Hippocampal formation (tissue), 2 donors: ENCODE data around the gene MKX.
"Not testable (repeated sequence)": the region's sequence is repeated elsewhere in the genome, so short reads cannot be mapped to it uniquely, and the experiment has no call there.

Experiments used
- DNase-seq, 2 donors: peaks; one replicate each; lab custom pipeline; 2025; lab: John Stamatoyannopoulos, UW

The MKX gene

DNA sequence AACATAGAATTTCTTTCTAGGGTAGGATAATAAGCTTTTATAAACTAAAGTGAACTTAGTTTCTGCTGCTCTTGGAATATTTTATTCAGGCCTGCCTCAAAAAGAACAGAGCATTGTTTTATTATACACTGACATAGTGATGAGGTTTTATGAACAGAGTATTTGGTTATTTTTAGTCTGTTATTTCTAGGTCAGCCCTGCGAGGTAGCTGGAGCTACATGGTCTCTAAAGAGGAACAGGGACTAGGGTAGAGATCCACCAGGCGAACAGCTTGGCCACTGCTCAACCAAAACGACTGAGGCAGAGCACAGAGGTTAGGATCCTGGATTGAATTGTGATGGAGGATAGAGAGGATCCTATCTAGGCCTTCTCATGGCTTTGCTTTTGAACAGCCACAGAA is 53.0 kb downstream of the MKX start:
- no peak for DNase-seq

DNA sequence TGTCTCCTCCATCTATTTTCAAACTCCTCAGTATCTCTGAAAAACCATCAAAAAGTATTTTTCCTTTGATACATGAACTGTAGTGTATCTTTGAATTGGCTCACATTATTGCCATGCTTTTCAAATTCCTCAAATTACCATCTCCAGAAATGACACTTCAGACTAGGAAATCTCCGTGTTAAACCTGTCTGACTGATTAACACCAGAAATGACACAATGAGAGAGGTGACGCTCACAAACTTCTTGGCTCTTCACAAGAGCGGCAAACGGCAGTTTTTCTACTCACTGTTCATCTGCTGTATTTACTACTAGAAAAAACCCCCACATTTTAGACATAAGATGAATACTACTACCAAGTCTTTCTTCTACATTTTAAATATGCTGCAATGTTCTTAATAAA is 56.6 kb downstream of the MKX start:
- no peak for DNase-seq

DNA sequence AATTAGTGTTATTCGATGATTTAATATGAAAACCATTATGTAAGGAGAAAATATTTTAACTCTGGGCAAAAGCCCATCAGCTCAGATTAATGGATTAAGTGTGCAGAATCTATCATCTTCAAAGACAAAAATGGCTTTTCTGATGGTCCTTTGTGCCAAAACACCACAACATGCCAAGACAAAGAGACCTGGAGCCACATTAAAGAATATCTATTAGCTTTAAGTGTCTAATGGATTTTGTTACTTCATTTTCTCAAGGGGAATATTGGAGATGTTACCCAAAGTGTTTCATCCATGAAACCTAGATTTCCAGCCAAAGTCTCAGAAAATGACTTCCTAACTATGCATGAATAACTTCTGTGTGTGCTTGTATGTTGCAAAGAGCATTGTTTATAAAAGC is 57.3 kb downstream of the MKX start:
- DNase-seq = no peak

DNA sequence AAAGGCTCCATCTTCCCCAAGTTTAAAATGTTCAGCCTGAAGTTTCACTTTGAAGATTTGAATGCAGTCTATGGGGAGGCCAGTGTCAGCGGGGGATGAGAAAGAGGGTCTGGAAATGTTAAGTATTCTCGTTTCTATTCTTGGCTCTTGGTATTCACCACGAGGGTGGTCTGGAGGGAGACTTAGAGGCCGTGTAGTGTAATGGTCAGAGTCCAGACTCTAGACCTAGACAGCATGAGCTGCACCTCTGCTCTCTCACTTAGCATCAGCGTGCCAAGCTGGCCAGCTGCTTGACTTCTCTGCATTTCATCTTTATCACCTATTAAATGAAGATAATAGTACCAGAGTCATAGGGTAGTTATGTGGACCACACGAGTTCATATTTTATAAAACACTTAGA is 57.9 kb downstream of the MKX start:
- DNase-seq = no peak

DNA sequence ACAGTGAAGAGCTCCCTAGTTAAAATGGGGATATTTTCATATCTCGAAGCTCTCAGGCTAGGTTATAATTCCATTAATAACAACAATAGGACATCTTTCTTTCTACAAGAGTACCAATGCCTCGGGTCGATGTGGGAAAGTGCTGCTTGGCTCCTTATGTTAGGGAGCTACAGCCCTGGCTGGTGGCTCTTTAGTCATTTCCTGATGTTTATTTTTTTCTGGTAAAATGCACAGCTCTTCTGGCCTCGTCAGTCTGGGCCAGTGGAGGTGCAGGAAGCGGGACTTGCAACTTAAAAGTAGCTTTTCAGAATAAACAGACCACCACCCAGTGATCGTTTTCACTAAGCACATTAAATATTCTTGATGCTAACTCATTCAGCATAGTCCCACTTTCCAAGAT is 58.3 kb downstream of the MKX start:
- DNase-seq = no peak

DNA sequence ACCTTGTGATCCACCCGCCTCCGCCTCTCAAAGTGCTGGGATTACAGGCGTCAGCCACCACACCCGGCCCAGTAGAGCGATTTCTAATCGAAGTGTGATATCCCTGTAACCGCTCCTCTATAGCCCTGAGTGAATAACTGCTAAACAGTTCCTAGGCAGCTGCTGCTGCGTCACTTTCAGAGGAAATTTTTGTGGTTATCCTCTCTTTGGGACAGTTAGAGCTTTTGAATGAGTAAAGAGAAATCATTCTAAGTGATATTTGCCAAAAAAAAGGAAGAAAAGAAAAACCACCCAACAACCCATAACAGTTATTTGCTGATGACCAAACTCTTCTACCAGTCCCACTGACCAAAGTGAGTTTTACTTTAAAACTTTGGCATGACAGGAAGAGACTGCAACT is 59.9 kb downstream of the MKX start:
- no peak for DNase-seq

DNA sequence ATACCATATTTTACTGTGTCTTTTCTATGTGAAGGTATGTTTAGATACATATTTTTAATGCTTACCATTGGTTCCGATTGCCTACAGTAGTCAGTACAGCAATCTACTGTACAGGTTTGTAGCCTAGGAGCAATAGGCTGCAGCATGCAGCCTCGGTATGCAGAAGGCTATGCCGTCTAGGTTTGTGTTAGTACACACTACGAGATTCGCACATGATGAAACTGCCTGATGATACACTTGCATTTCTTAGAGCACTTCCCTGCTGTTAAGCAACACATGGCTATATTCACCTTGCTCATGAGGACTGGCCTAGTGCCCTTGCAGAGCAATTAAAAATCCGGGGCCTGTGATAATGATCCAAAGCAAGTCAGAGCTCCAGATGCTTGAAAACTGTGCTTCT is 62.4 kb downstream of the MKX start:
- no peak for DNase-seq

DNA sequence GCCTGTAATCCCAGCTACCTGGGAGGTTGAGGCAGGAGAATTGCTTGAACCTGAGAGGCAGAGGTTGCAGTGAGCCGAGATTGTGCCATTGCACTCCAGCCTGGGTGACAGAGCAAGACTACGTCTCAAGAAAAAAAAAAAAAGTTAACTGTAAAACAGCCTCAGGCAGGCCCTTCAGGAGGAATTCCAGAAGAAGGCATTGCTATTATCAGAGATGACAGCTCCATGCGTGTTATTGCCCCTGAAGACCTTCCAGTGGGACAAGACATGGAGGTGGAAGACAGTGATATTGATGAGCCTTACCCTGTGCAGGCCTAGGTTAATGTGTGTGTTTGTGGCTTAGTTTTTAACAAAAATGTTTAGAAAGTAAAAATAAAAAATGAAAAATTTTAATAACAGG is 63.8 kb downstream of the MKX start:
- not testable (repeated sequence) for DNase-seq

DNA sequence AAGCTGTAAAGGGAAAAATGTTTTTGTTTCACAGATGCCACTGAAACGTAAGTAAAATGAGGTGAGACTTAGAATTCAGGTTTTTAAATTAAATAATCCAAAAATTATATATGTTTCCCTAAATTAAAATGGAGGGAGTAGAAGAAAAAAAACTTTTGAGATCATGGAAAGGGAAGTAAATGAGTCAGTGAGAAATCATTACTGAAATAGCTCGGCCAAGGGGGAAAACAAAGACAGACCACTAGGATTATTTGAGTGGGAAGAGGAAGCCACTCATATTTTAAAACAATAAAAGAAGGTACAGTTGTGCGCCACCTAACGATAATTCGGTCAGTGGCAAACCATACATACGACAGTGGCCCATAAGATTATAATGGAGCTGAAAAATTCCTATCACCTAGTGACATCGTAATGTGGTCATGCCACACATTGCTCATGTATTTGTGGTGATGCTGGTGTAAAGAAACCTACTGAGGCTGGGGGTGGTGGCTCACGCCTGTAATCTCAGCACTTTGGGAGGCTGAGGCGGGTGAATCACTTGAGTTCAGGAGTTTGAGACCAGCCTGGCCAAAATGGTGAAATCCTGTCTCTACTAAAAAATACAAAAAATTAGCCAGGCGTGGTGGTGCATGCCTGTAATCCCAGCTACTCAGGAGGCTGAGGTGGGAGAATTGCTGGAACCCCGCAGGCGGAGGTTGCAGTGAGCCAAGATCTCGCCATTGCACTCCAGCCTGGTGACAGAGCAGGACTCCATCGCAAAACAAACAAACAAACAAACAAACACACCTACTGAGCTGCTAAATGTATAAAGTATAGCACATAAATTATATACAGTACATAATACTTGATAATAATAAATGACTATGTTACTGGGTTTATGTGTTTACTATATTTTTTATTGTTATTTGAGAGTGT is 64.7 kb downstream of the MKX start:
- DNase-seq = no peak

DNA sequence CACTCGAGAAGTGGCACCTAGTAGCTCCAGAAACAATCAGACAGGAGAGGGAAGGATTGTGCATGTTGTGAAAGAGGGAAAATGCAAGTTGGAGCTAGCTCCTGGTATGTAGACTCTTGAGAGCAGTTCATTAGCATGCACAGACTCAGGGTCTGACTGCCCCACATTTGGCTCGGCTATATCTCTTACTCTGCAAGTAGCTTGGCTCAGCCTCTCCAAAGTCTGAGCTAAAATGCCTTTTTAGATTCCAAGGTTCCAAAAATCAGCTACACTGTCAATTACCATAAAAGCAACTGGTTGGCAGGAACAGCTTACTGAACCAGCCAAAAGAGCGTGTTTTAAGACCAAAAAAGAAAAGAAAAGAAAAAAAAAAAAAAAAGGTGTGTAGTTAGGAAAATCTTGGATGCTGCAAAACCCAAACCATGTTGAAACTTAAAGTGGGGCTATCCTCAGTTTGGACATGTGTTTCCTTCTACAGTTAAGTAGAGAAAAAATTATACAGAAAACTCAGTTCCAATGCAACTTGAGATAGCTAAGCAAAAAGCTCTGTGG is 65.5 kb downstream of the MKX start:
- DNase-seq = peak in 1 of 2 donors; percentile 33

DNA sequence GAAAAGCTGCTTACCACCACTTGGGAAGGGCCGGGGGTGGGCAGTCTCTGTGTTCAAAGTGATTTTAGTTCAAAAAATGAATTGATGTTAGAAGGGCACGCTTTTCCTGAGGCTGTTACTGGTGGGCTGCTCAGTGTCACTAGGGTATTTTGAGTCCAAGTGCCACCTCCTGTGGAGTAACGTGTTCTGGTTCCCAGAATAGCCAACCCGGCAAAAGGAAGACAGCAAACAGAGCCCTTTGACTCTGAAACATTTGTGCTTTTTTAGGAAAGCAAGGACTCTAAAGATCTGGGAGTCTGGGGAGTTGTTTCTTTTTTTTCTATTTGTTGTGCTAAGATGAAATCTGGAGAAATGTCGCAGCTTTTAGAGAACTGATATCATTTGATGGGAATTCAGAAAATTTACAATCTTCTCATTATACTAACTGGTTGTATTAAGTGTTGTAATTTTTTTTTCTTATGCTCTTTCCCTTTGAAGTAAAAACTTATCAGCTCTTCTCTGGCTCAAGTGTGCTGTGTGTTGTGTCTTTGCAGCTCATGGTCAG is 66.2 kb downstream of the MKX start:
- DNase-seq = no peak

DNA sequence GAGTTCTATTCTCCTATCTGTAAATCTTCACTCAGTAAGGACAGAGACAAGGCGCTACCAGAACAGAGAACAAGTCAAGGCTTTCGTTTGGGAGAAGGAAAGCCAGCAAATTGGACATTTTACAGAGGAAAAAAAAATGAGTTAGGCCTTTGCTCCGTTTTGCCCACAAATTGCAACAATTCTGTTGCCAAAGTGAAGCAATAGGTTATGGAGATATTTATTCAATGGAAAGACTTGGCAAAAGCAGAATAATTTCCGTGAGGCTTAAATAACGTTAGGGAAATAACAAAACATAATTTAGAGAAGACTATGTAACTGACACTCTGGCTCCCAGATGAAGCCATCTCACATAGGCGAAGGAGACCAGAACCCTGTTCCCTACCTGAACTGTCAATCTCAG is 67.5 kb downstream of the MKX start:
- DNase-seq = no peak

DNA sequence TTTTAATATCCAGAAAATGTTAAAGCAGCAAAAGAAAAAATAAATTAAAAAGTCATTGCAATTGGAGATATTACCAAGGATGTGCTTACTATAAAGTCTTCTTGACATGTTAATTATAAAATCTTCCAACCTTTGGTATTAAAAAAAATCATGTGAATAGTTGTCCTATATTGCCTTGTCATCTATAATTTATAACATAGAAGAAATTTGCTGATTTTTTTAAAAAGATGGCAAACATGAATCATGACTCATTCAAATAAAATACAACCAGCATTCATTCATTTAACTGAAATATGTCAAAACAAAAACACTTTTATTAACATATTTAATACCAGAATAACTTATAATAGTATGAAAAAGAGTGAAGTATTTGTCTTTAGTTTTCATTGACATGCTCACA is 72.6 kb downstream of the MKX start:
- no peak for DNase-seq

DNA sequence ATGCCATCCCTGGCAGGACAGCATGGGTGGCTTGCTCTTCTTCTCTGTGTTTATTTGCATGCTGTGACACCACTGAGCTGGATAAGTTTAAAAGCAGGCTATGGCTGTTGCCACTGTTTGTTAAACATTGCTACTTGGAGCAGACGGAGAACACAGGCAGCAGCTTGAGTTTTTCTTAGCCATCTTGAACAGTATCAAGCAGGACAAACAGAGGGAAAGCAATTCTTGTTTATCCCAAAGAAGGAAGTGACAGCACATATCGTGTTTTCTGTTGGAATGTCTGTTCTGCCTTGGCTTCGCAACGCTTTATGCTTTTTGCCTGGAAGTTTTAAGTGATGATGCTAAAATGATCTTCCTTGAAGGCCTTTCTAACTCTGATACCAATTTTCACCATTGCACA is 73.8 kb downstream of the MKX start:
- DNase-seq = no peak

DNA sequence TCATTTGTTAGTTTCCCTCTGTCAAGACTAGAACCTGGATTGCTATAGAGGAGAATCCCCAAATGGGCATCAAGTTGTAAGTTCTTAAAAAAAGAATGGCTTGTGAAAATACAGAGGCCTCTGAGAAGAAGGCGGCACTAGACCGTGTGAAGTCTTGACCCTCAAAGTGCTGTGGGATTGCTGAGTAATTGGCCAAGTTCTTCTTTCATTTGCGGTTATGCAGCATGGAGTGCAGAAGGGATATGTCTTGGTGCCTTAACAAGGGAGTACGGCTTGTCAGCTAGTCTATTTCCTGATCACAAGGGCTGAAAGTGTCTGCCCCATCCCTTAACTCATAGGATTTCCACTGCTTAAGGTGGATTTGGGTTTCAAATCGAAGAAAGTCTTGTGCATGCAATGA is 81.2 kb downstream of the MKX start:
- no peak for DNase-seq

DNA sequence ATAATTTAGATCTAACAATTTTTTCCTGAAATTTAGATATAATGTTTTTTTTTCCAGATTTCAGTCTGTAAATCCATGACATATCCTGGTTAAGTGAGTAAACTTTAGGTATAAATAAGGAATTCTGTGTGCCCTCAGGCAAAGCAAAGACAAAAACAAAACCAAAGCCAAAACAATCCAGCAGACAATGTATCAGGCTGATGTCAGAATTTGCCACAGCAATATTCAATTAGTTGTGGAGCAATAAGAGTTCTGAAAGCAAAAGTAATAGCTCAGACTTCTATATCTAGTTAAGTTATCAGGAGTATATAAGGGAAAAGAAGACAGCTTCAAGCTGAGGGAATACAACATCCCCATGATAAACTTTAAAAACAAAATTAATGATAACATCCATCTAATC is 82.0 kb downstream of the MKX start:
- DNase-seq = no peak

DNA sequence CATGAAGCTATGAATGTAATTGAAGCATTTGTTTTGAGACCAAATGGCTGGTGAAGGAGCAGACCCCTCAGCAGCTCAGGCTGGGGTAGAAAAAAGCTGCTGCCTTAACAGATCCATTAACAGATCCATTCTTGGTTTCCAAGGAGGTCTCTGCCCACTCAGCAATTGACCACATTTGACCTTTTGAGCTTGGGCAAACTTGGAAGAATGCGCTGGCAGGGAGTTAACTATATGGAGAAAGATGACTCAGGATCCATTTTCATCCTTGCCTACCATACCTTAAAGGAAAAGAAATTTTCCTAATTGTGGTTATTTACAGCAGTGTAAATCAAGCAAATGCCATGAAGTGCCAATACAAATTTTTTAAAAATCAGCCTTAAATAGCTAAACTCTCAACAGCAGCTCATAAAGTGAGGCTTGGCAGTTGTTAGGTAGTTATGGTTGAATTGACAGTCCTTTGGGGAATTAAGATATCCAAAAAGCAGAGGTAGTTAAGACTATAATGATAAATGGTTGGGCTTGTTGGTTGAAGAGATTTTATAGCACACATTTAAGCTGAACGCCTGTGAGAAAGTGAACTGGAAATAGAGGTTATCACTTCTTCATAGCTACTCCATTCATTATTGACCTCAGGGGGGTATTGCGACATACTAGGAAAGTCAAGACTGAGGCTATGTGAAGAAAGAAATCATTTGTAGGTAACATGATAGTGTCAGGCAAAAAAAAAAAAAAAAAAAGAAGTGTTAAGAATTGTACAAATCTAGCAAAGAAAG is 83.9 kb downstream of the MKX start:
- DNase-seq = no peak

DNA sequence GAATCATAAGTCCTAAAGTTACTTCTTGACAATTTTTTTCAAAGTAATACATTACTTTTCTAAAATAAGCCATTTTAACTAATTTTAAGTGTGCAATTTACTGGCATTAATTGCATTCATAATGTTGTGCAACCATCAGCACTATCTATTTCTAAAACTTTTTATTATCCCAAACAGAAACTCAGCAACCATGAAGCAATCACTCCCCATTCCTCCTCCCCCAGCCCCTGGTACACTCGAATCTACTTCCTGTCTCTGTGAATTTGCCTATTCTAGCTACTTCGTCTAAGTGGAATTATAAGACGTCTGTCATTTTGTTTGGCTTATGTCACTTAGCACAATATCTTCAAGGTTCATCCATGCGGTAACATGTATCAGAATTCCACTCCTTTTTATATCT is 84.9 kb downstream of the MKX start:
- DNase-seq = no peak

DNA sequence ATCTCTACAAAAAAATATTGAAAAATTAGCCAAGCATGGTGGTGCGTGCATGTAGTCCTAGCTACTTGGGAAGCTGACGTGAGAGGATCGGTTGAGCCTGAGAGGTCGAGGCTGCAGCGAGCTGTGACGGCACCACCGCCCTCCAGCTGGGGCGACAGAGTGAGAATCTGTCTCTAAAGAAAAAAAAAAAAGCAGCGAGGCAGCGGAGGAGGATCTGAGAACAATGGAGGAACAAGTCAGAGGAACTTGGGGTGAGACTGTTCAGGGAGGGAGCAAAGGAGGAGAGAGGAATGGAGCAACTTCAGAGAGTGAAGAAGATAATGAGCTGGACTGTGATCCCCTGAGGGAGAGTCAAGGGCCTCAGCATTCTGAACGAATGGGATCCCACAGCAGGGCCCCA is 85.4 kb downstream of the MKX start:
- DNase-seq = no peak

DNA sequence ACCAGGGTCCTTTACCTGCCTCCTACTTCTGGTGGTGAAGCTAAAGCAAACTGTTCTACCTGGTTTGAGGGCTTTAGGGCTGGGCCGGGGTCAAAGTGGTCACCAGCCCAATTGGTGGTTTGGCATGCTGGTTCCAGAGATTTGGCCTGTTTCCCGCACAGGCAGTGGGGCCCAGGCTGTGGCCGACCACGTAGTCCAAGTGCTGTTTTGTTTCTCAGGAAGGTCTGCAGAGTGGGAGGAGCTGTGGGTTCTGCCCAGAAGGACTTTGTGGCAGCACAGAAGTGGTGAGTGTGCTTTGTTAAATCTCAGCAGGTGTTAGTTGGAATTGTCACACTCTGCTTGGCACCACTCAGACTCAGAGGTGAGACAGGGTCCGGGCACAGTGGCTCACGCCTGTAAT is 85.8 kb downstream of the MKX start:
- DNase-seq = no peak

DNA sequence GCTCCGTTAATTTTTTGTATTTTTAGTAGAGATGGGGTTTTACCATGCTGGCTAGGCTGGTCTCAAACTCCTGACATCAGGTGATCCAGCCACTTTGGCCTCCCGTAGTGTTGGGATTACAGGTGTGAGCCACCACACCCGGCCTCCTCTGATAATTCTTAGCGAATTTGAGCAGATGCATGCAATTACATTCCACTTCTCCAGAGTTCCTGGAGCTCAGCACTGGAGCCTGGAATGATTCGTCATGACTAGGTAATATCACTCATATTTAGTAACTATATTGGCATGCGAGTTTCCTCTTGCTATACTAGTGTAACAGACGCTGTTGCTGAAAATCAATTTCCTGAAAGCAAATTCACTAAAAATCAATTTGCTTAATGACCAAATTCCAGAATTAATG is 86.8 kb downstream of the MKX start:
- DNase-seq = no peak

DNA sequence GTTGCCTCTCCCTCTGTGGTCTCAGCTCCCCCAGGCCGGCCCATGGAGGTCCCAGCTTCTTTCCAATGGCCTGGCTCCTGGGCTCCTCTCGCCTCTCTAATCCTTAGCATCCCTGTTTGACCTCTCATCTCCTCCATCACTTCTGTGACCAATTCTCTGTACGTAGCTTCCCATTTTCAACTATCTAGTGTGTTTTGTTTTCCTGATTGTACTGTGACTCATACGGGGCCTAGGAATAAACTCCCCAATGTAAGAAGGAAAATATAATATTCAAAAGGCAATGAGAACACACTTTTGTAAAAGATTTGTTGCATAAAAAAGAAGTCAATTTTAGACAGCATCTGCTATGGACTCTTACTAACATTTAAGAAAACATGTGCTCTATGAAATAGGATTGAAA is 90.3 kb downstream of the MKX start:
- no peak for DNase-seq

DNA sequence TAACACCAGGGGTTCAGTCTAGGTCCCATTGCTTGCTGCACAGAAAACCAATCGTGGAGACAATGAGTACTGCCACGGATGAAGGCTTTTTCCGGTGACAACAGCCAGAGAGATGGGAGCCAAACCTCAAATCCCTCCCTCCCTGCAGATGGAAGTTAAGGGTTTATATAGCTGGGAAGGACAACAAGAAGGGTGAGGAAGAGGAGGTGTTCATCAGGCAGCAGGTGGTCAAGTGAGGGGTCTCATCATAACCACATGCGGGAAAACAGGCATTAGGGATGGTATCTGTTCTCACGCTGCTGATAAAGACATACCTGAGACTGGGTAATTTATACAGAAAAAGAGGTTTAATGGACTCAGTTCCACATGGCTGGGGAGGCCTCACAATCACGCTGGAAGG is 91.3 kb downstream of the MKX start:
- DNase-seq = no peak
